ENCODE data around the gene DNAJC22.
"Not testable (repeated sequence)": the region's sequence is repeated elsewhere in the genome, so short reads cannot be mapped to it uniquely, and the experiment has no call there.

Gene DNAJC22

DNA sequence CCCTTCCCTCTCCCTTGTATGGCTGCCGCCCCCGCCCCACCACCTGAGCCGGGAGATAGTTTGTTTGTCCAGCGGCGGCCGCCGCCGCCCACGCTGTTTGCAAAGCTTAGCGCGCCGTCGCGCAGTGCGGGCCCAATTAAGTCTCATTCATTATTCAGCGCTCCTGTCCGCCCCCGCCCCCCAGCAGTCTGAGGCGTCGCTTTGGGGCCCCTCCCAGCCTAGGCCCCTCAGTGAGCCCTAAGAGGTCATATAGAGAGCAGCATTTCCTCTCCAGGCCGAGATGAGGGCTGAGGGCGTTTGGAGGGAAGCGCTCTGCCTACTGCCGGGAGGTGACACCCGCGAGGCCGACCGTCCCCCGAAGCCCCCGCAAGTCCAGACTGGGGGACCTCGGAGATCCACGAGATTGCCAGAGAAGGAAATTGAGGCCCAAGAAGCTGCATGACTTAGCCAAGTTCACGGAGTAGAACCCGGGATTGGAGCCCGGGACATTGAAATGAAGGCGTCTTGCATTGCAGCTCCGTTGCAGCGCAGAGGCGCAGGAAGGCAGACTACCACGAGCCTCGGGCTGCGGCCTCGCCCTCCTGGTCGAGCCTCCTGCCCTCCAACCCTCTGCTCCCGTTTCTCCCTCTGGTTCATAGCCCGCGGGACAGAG is at the start of gene DNAJC22:
DNAJC22 (plus strand) TSS at position 230 of the 652 bp plus-strand sequence. CDS start 1,985 bp downstream, outside the sequence.
- Histone ChIP-seq H3K4me1 (ENCODE audit: insufficient read depth, low read length) (peaks cover 54% of the 10 kb centered on the region), H3K4me3 (ENCODE audit: low read length) (peak within 1 kb of the TSS; percentile 40), H3K27me3 (ENCODE audit: insufficient read depth, low read length) (peaks cover 32% of the 10 kb centered on the region), H3K9me3 (ENCODE audit: low read length) (no peaks in the 10 kb centered on the region), H3K36me3 (ENCODE audit: insufficient read depth, low read length) (no peaks in the 10 kb centered on the region), H2AFZ (ENCODE audit: low read depth, low read length) (peak within 1 kb of the TSS; percentile 60)

DNA sequence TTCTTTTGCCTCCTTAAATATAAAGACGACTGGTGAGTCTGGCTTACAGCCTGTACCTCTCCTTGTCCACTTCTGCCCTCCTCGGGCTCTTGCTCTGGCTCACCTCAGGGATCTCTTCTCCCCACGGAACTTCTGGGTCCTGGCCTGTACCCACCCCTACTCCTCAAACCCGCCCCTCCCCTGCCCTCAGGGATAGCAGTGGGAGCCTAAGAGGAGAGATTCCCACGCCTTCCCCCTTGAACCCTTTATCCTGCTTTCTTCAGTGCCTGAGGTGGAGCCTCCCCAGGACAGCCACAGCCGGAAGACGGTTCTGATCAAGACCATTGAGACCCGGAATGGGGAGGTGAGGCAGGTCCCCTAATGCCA is 49.0 kb upstream of the DNAJC22 start:
- peaks cover 5% of the 10 kb centered on the region for H3K9me3 ChIP-seq (ENCODE audit: low read length)
- H3K27me3 ChIP-seq (ENCODE audit: insufficient read depth, low read length), result peaks cover 62% of the 10 kb centered on the region
- no peaks in the 10 kb centered on the region for H3K36me3 ChIP-seq (ENCODE audit: insufficient read depth, low read length)
- no peak overlapping the region for H2AFZ ChIP-seq (ENCODE audit: low read depth, low read length)
- peaks cover 21% of the 10 kb centered on the region for H3K4me1 ChIP-seq (ENCODE audit: insufficient read depth, low read length)
- H3K4me3 ChIP-seq (ENCODE audit: low read length), result no peak overlapping the region

DNA sequence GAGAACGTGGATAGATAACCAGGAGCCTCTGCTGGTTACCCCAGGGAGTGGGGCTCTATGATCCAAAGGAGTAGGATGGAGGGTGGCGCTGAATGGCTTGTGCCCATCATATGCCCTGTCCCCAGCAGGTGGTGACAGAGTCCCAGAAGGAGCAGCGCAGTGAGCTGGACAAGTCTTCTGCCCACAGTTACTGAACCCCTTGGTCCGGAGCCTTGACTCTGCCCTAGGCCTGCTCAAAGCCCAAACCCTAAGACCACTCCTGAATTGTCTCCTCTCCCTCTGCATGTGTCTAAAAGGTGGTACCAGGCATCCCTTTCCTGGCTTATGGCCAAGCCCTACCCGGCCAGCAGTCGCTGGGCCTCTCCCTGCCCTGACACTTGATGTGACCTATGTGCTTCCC is 48.5 kb upstream of the DNAJC22 start:
- Histone ChIP-seq H3K4me3 (ENCODE audit: low read length) (no peak overlapping the region), H3K27me3 (ENCODE audit: insufficient read depth, low read length) (peaks cover 60% of the 10 kb centered on the region), H3K36me3 (ENCODE audit: insufficient read depth, low read length) (no peaks in the 10 kb centered on the region), H2AFZ (ENCODE audit: low read depth, low read length) (no peak overlapping the region), H3K4me1 (ENCODE audit: insufficient read depth, low read length) (peaks cover 17% of the 10 kb centered on the region), H3K9me3 (ENCODE audit: low read length) (peaks cover 5% of the 10 kb centered on the region)

DNA sequence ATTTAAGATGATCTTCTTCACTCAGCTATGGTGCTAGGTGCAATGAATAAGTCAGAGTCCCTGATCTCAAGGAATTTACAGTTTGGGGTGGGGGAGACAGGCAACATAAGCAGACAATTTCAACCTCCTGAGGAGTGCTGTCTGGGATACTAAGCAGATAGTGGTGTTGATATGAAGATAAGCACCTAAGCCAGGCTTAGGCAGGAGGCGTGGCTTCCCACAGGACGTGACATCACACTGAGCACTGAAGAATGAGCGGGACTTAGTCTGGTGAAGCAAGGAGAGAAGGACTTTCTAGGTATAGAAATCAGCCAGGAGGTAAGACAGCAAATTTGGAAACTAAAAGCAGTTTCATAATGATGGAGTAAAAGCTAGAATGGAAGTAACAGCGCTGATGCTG is 44.9 kb upstream of the DNAJC22 start:
- Histone ChIP-seq H3K9me3 (ENCODE audit: low read length) (no peaks in the 10 kb centered on the region), H3K4me3 (ENCODE audit: low read length) (no peak overlapping the region), H3K36me3 (ENCODE audit: insufficient read depth, low read length) (no peaks in the 10 kb centered on the region), H3K27me3 (ENCODE audit: insufficient read depth, low read length) (peaks cover 30% of the 10 kb centered on the region), H3K4me1 (ENCODE audit: insufficient read depth, low read length) (peaks cover 6% of the 10 kb centered on the region), H2AFZ (ENCODE audit: low read depth, low read length) (no peak overlapping the region)

DNA sequence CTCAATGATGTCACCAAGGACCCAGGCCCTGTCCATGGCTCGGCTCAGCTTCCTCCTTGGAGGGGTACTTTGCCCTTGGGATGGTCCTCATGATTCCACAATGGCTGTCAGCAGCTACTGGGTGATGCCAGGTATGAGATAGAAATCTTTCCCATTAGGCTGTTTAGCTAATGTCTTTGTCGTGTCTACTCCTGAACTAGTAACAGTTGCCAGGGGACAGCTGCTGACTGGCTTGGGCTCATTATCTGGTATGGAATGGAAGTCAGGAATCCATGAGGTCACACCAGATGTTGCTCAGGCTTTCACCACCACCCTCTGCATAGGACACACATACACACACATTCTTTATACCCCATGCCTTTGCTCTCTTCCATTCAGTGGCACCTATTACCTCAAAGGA is 42.5 kb upstream of the DNAJC22 start:
- Histone ChIP-seq H2AFZ (ENCODE audit: low read depth, low read length) (no peak overlapping the region), H3K9me3 (ENCODE audit: low read length) (no peaks in the 10 kb centered on the region), H3K4me1 (ENCODE audit: insufficient read depth, low read length) (no peaks in the 10 kb centered on the region), H3K27me3 (ENCODE audit: insufficient read depth, low read length) (peaks cover 12% of the 10 kb centered on the region), H3K4me3 (ENCODE audit: low read length) (no peak overlapping the region), H3K36me3 (ENCODE audit: insufficient read depth, low read length) (no peaks in the 10 kb centered on the region)

DNA sequence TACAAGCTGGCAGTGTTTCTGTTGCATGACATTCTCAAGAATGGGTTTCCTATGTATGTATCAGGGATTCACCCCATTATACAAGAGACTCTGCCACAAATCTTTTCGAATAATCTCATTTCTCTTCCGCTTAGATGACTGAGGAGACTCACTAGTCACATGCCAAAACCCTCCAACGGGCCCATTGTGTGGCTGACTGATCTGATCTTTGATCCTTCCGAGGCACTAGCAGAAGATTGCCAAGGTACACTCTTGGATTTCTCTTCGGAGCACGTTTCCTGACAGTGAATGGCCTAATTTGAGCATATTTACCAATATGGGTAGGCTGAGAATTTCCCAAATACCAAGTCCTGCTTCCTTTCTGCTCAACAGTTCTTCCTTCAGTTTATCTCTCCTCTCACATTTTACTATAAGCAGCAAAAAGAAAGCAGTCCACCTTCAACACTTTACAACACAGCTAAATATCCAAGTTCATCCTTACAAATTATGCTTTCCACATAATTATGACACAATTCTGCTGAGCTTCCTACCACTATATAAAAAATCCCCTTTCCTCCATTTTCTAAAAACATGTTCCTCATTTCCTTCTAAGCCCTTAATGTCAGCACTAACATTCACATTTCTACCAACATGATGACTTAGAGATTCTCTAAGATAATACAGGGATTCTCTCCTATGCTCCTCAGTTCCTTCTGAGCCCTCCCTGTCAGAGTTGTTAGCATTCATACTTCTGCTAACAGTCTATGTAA is 40.8 kb upstream of the DNAJC22 start:
- Histone ChIP-seq H3K4me3 (ENCODE audit: low read length) (no peak overlapping the region), H3K4me1 (ENCODE audit: insufficient read depth, low read length) (no peaks in the 10 kb centered on the region), H2AFZ (ENCODE audit: low read depth, low read length) (no peak overlapping the region), H3K36me3 (ENCODE audit: insufficient read depth, low read length) (no peaks in the 10 kb centered on the region), H3K9me3 (ENCODE audit: low read length) (no peaks in the 10 kb centered on the region), H3K27me3 (ENCODE audit: insufficient read depth, low read length) (peaks cover 12% of the 10 kb centered on the region)

DNA sequence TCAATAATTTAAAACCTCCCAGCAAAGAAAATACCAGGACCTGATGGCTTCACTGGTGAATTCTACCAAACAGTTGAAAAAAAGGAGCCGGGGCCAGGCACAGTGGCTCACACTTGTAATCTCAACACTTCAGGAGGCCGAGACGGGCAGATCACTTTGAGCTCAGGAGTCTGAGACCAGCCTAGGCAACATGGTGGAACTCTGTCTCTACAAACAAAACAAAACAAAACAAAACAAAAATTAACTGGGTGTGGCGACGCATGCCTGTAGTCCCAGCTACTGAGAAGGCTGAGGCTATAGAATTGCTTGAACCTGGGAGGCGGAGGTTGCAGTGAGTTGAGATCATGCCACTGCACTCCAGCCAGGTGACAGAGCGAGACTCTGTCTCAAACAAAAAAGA is 37.3 kb upstream of the DNAJC22 start:
- no peak overlapping the region for H3K4me3 ChIP-seq (ENCODE audit: low read length)
- no peaks in the 10 kb centered on the region for H3K36me3 ChIP-seq (ENCODE audit: insufficient read depth, low read length)
- no peaks in the 10 kb centered on the region for H3K4me1 ChIP-seq (ENCODE audit: insufficient read depth, low read length)
- no peak overlapping the region for H2AFZ ChIP-seq (ENCODE audit: low read depth, low read length)
- peaks cover 11% of the 10 kb centered on the region for H3K27me3 ChIP-seq (ENCODE audit: insufficient read depth, low read length)
- no peaks in the 10 kb centered on the region for H3K9me3 ChIP-seq (ENCODE audit: low read length)

DNA sequence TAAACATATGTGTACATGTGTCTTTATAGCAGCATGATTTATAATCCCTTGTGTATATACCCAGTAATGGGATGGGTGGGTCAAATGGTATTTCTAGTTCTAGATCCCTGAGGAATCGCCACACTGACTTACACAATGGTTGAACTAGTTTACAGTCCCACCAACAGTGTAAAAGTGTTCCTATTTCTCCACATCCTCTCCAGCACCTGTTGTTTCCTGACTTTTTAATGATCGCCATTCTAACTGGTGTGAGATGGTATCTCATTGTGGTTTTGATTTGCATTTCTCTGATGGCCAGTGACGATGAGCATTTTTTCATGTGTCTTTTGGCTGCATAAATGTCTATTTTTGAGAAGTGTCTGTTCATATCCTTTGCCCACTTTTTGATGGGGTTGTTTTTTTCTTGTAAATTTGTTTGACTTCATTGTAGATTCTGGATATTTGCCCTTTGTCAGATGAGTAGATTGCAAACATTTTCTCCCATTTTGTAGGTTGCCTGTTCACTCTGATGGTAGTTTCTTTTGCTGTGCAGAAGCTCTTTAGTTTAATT is 36.2 kb upstream of the DNAJC22 start:
- H3K4me1 ChIP-seq (ENCODE audit: insufficient read depth, low read length); H2AFZ ChIP-seq (ENCODE audit: low read depth, low read length); H3K36me3 ChIP-seq (ENCODE audit: insufficient read depth, low read length); H3K9me3 ChIP-seq (ENCODE audit: low read length); H3K4me3 ChIP-seq (ENCODE audit: low read length): not testable (repeated sequence)
- H3K27me3 ChIP-seq (ENCODE audit: insufficient read depth, low read length), result peaks cover 11% of the 10 kb centered on the region

DNA sequence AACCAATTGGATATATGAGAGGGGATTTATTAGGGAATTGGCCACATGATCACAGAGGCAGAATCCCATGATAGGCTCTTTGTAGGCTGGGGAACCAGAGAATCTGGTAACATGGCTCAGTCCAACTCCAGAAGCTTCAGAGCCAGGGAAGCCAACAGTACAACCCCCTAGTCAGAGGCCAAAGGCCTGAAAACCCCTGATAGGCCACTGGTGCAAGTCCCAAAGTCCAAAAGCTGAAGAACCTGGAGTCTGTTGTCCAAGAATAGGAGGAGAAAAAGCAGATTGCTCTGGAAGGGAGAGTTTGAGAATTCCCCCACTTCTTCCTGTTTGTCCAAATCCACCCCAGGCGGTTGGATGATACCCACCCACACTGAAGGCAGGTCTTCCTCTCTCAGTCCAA is 31.9 kb upstream of the DNAJC22 start:
- H3K9me3 ChIP-seq (ENCODE audit: low read length), result no peaks in the 10 kb centered on the region
- no peak overlapping the region for H3K4me3 ChIP-seq (ENCODE audit: low read length)
- H2AFZ ChIP-seq (ENCODE audit: low read depth, low read length), result no peak overlapping the region
- peaks cover 2% of the 10 kb centered on the region for H3K27me3 ChIP-seq (ENCODE audit: insufficient read depth, low read length)
- no peaks in the 10 kb centered on the region for H3K4me1 ChIP-seq (ENCODE audit: insufficient read depth, low read length)
- H3K36me3 ChIP-seq (ENCODE audit: insufficient read depth, low read length), result no peaks in the 10 kb centered on the region

DNA sequence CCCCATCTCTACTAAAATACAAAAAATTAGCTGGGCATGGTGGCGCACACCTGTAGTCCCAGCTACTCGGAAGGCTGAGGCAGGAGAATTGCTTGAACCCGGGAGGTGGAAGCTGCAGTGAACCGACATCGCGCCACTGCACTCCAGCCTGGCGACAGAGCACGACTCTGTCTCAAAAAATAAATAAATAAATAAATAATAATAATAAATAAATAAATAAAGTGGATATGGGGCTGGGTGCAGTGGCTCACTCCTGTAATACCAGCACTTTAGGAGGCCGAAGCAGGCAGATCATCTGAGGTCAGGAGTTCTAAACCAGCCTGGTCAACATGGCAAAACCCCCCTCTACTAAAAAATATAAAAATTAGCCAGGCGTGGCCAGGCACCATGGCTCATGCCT is 29.6 kb upstream of the DNAJC22 start:
- not testable (repeated sequence) for H3K36me3 ChIP-seq (ENCODE audit: insufficient read depth, low read length); H3K4me1 ChIP-seq (ENCODE audit: insufficient read depth, low read length); H3K4me3 ChIP-seq (ENCODE audit: low read length); H3K9me3 ChIP-seq (ENCODE audit: low read length); H3K27me3 ChIP-seq (ENCODE audit: insufficient read depth, low read length); H2AFZ ChIP-seq (ENCODE audit: low read depth, low read length)

DNA sequence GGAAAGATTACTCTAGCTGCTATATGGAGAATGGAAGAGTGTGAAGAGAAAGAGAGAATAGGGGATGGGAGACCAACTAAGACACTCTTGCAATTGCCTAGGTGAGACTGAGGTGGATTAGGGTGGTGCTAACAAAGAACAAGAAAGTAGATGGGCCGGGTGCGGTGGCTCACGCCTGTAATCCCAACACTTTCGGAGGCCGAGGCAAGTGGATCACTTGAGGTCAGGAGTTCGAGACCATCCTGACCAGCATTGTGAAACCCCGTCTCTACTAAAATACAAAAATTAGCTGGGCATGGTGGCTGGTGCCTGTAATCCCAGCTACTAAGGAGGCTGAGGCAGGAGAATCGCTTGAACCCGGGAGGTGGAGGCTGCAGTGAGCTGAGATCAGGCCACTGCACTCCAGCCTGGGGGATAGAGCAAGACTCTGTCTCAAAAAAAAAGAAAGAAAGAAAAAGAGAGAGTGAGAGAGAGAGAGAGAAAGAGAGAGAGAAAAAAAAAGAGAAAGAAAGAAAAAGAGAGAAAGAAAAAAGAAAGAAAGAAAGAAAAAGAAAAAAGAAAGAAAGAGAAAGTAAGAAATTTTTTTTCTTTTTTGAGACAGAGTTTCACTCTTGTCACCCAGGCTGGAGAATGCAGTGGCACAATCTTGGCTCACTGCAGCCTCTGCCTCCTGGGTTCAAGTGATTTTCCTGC is 26.1 kb upstream of the DNAJC22 start:
- H3K4me3 ChIP-seq (ENCODE audit: low read length); H3K9me3 ChIP-seq (ENCODE audit: low read length); H3K27me3 ChIP-seq (ENCODE audit: insufficient read depth, low read length); H3K36me3 ChIP-seq (ENCODE audit: insufficient read depth, low read length); H2AFZ ChIP-seq (ENCODE audit: low read depth, low read length): not testable (repeated sequence)
- peaks cover 13% of the 10 kb centered on the region for H3K4me1 ChIP-seq (ENCODE audit: insufficient read depth, low read length)

DNA sequence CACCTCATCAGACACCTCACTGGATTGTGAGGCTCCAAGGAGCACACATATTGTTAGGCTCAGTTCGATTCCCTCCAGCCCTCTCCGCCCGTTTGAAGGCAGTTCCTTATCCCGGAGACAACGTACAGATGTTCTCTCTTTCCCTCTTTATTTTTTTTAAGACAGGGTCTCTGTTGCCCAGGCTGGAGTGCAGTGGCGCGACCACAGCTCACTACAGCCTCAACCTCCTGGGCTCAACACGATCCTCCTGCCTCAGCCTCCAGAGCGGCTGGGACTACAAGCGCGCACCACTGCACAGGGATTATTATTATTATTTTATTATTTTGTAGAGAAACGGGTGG is 24.4 kb upstream of the DNAJC22 start:
- Histone ChIP-seq H3K9me3 (ENCODE audit: low read length) (no peaks in the 10 kb centered on the region), H3K4me1 (ENCODE audit: insufficient read depth, low read length) (peaks cover 13% of the 10 kb centered on the region), H3K36me3 (ENCODE audit: insufficient read depth, low read length) (peaks cover 12% of the 10 kb centered on the region), H3K27me3 (ENCODE audit: insufficient read depth, low read length) (no peaks in the 10 kb centered on the region), H3K4me3 (ENCODE audit: low read length) (peak overlapping the region; percentile 96), H2AFZ (ENCODE audit: low read depth, low read length) (peak overlapping the region; percentile 95)
